NCI-H748 (cell line): ENCODE results near the gene NTSR1.
A peak's percentile ranks its signal among the peaks of the same experiment; 100 is the strongest.

Experiments used
- DNase-seq: peaks from one replicate; lab custom pipeline; 2025; ENCODE audit not compliant: unreplicated experiment; lab: John Stamatoyannopoulos, UW

Gene NTSR1

DNA sequence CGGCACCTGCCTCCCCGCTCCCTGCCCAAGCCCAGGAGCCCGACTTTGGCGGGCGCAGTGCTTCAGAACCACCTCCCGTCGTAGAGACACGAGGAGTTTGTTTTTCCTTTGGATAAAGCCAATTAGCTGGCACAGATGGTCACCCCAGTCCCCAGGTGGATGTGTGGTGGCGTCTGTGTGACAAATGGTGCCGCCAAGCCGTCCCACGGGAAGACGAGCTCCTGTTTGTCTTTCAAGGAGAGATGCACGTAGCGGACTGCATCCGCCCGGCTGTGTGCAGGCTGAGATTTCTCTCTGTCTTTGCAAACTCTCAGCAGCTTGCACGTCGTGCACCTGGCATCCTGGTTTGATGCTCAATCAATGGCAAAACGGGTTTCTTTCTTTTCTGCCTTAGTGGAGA lies 71.6 kb downstream of the NTSR1 start:
- peak; percentile 53 for DNase-seq

DNA sequence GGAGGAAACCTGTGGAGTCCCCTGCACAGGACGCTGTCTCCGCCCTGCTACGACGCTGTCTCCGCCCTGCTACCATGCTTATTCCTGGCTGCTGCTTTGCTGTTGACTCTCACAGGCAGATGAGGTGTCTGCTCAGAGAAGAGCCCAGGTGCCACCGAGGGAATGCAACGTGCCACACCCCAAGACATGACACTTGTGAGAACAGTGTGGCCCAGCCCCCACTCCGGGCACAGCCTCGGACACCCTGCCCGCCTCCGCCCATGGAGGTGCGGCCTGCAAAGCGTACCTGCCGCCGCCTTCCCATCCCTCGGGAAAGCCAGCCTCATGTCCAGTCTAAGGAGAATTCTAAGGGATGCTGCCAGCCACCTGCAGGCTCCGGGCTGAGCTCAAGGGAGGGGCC lies 72.1 kb downstream of the NTSR1 start:
- DNase-seq, result peak; percentile 63

DNA sequence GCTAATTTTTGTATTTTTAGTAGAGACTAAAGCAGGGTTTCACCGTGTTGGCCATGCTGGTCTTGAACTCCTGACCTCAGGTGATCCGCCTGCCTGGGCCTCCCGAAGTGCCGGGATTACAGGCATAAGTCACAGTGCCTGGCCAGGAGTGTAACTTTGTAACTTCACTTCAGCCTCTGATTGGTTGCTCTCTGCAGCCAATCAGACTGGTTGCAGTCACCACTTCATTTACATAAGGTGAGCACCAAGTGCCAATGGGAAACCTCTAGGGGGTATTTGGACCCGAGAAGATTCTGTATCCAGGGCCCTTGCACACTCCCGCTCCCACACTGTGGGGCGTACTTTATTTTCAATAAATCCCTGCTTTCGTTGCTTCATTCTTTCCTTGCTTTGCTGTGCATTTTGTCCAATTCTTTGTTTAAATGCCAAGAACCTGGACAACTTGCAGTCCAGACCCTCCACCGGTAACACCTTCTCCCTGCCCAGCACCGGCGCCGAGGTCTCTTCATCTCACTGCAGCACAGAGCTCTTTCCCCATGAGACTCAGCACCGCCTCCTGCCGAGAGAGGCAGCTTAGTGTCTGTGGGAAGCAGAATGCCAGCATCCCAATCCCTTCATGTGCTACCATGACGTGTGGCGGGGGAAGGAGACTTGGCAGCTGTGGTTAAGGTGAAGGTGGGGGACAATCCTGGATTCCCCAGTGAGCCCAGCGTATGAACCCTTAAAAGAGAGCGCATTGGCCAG lies 73.7 kb downstream of the NTSR1 start:
- no peak for DNase-seq

DNA sequence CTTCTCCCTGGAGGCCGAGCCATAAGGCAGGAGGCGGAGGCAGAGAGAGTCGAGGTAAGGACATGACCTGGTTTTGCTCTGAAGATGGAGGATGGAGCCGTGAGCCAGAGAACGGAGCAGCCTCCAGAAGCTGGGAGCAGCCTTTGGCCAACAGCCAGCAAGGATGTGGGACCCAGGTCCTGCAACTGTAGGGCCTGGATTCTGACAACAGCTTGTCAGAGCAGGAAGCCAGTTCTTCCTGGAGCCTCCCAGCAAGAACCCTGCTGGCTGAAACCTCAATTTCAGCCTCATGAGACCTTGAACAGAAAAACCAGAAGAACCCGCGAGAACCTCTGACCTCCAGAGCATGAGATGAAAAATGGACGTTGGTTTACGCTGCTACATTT lies 74.2 kb downstream of the NTSR1 start:
- no peak for DNase-seq

DNA sequence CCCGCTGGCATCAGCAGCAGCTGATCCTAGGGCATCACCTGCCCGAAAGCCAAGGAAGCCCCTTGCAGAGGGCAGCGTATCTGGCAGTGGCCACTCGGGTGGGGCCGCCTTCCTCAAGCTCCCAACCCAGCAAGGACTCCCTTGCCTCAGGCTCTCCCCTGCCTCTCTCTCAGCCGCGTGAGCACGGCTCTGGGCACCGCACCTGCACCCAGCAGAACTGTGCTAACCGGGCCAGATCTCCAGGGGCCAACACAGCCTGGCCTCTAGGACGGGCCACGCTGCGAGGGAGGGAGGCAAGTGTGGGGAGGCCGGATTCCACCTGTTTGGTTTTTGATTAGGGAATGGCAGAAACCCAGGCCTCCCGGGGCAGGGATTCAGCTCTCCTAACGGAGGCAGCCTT lies 75.9 kb downstream of the NTSR1 start:
- DNase-seq, result no peak

DNA sequence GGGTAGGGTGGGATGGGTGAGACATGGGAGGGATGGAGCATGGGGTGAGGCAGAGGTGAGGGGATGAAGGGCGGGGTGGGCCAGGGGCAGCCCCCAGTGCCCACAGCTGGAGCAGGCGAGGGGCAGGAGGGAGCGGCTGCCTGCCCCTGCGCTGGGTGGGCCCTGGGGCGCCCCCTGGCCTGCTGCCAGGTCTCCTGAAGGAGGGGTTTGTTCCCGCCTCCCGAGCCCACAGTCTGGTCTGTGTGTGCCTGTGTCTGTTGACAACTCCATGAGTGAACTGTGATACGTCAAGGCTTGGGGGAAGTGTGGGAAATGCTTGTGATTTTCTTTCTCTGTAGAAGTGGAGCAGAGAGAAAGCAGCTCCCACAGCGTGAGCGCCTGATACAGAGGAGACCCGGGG lies 76.8 kb downstream of the NTSR1 start:
- DNase-seq, result no peak

DNA sequence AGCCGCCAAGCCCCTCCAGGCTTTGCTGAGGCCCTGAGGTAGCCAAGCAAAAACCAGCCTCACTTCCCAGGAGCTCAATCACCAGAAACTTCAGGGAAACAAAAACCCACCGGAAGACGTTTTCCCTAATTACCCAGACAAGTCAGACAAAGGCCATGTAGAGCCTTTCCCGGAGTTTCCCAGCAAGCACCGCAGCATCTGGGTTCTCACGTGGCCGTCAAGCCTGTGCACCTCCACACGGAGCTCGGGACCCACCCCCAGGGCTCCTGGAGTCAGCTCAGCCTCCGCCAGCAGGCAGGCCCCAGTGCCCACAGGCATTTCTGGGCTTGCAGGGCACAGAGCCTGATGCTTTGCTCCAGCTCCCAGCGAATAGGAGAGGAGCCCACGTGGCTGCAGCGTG lies 77.5 kb downstream of the NTSR1 start:
- no peak for DNase-seq

DNA sequence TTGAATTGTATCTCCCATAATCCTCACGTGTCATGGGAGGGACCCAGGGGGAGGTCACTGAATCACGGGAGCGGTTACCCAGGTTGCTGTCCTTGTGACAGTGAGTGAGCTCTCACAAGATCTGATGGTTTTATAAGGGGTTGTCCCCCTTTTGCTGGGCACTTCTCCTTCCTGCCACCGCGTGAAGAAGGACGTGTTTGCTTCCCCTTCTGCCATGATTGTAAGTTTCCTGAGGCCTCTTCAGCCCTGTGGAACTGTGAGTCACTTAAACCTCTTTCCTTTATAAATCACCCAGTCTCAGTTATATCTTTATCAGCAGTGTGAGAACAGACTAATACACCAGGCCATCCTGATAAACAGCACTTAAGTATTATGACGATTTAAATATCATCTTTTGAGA lies 78.7 kb downstream of the NTSR1 start:
- DNase-seq, result no peak

DNA sequence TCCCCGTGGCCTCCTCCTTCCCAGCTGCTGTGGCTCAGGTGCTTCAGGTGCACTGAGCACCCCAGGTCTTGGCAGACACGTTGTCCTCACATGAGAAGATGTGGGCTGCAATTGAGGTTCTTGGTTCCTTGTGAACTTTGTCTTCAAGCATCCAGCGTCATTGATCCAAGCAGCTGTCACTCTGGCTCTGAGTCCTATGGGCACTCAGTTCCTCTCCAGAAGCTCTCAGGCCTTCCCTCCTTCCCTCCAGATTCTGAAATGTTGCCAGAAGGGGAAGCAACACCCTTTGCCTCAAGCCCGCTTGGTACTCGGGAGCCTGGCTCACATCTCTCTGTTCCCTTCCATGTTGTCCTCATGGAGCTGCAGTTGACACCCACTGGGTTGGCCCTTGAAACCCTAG lies 79.2 kb downstream of the NTSR1 start:
- DNase-seq, result no peak

DNA sequence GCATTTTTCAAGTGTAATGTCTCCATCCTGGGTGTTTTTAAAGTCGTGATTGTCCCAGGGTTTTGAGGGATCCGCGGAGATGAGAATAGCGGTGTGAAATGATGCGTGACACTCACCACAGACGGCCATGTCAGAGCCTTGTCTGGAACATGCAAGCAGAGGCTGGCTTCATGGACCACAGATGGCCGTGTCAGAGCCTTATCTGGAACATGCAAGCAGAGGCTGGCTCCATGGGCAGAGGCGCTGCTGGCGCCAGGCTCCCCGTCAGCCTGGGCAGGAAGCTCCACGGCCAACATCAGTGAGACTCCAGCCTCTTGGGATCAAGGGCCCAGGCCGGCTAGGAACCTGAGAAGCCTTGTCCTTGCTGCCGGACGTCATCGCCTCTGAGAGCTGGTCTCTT lies 80.0 kb downstream of the NTSR1 start:
- DNase-seq, result no peak

DNA sequence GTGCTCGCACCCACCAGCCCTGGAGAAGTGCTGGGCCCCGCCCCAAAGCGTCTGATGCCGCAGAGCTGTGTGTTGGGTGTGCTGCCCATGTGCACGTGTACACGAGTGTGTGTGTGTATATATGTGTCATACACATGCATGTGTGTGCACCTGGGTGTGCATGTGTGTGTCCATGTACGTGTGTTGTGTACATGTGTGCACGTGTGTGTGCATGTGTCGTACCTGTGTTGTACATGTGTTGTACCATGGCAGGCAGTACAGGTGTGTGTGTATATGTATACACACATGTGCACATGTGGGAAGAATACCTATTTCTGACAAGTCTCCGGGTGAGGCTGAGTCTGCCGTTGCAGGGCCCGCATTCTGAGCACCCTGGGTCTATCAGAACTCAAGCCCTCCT lies 81.4 kb downstream of the NTSR1 start:
- no peak for DNase-seq

DNA sequence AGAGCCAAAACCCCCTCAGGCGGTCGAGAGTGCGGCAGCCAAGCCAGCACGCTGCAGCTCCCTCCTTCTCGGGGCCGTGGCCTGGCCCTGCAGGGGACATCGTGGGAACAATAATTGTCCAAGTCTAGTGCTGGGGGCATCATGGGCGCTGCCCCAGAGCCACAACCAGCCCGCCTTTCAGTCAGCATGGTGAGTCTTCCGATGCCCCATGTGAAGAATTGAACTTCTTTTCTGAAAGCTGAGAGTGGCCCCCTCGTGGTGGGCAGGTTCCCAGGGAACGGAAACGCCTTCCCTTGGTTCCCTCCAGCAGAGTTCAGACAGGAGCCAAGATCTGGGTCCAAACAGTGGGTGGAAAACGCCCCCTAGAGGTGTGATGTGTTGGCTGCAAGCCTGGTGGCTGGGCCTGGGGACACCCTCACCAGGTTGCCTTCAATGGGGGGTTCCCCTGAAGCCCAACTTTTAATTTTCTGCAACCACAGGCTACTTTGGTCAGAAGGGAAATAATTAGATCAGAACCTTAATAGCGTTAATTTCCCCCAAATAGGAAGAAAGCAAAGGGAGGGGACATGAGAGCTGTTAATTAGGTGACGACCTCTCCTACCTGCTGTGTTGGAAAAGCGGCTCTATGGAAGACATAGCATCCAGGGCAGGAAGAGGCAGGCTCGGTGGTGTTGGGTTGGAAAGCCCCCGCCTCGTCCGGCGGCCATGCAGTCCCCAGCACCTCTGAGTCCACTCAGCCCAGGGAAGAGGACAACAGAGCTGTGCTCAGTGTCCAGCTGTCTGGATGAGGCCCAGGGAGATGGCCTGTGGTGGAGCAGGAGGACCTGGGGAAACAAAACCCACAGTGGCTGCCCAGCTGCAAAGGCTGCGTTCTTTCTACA lies 82.9 kb downstream of the NTSR1 start:
- DNase-seq, result peak; percentile 87

DNA sequence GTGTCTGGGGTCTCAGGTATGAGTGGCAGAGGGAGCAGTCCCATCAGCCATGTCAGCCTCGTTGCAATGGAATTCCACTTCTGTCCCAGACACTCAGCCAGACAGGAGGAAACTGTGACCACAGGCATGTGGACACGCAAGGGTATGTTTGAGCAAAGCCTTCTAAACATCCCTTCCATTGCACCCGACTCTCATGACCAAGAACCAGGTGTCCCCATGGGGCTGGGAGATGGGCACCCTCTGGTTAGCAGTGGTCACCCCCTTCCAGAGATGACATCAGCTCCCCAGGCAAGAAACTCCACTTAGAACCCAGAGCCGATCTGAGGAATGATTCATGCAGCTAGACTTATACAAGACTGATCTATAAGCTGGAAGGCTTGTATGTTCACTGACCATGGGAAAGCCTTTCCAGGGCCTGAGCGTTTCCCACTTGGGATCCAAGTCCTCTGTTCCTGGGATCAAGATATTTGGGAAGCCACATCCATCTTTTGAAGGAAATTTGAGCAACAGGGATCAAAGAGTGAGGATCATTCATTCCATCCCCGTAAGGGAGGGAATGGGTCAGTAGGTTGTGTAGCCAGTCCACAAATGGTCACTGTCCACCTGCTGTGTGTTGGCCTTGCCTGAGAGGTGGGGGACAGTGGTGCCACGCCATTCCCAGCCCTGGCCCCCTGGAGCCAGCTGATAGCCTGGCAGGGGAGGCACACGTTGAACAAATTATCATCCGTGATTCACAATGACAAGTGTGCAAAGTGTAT lies 83.7 kb downstream of the NTSR1 start:
- DNase-seq, result no peak

DNA sequence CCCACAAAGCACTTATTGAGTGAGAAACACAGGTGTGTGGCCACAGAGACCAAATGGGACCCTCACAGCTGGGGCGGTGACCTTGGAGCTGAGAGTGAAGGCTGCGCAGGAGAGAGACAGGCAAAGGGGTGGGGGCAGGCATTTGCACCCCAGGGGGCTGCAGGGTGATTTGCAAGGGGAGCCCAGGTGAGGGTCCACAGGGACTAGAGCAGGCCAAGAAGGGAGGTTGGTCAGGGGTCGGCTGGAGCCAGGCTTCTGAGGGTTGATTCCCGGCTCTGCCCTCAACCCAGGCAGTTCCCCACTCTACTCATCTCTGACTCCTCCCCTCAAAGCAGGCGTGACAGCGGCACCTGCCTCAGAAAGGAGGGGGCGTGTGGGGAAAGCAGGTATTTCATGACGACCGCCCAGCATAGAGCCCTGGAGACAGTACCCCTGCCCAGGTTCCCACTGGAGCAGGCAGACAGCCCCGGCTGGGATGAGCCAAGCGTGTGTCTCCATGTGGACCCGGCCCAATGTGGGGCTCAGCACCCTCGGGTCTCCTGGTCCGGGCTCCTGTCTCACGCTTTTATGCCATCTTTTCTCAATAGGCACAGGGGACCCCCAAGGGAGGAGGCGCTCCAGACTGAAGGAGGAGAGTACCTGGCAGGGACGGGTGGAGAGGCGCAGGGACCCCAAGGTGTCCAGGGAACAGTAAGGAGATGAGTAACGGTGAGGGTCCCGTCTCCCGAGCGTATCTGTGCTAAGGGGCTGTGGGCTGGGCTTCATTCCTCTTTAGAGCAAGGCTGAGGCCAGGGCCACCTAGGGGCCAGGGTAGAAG lies 84.5 kb downstream of the NTSR1 start:
- DNase-seq, result peak; percentile 20

DNA sequence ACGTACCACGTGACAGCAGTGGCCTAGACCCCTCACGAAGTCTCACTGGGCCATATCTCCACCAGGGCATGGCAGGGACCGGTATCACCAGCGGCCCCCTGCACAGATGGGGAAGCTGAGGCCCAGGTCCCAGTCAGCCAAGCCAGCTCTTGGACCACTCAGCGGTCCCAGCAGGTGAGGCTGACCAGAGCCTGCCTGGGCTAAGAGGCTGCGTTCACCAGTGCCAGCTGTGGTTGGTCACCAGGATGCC lies 85.0 kb downstream of the NTSR1 start:
- DNase-seq, result no peak

DNA sequence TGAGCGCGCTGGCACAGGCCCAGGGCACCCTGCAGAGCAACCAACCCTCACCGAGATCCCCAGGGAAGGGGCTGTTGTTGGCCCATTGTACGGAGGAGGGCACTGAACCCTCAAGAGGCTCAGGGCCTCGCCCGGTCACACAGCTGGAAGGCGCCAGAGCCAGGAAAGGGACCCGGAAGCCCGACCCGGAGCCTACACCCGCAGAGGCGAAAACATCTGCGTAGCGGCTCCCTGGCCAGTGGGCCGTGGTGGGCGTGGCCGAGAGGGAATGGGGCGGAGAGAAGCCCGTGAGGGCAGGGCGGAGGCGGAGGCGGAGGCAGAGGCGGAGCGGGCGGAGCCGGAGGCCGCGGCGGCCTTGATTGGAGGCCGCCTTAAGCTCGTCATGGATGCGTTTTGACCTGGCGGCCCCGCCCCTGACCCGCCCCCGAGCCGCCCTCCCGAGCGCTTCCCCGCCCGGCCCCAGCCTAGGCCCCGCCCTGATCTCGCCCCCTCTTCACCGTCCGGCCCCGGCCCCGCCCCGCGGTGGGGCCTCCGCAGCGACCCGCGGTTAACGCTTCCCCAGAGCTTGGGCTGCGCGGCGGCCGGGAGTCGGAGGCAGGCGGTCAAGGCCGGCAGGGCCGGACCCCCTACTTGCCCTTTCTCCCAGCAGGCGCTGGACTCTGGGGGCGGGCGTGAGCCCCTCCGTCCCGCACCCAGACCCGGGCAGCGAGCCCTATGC lies 85.5 kb downstream of the NTSR1 start:
- DNase-seq, result peak; percentile 88

DNA sequence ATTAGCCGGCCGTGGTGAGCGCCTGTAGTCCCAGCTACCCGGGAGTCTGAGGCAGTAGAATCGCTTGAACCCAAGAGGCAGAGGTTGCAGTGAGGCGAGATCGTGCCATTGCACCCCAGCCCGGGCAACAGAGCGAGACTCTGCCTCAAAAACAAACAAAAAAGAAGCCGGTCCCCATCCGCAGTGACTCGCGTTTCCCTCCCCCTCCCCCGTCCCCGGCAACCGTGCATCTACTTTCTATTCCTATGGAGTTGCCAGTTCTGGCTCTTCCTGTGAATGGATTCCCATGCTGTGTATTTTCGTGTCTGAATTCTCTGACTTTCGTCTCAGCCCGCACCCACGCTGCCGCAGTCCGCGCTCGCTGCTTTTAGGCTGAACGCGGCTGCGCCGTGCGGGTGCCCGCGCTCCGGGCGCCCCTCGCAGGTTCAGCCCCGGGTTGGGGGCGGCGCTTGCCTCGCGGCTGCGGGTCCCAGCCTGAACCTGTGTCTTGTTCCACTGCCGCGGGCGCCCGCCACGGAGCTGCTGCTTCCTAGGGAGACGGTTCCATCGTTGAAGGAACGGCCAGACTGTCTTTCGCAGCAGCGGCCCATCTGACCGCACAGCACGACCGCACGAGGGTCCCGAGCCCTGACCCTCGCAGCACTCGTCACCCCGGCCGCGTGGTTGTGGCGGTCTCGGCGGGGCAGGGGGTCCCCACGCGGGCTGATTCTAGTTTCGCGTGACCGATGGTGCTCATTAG lies 86.6 kb downstream of the NTSR1 start:
- DNase-seq, result peak; percentile 78

DNA sequence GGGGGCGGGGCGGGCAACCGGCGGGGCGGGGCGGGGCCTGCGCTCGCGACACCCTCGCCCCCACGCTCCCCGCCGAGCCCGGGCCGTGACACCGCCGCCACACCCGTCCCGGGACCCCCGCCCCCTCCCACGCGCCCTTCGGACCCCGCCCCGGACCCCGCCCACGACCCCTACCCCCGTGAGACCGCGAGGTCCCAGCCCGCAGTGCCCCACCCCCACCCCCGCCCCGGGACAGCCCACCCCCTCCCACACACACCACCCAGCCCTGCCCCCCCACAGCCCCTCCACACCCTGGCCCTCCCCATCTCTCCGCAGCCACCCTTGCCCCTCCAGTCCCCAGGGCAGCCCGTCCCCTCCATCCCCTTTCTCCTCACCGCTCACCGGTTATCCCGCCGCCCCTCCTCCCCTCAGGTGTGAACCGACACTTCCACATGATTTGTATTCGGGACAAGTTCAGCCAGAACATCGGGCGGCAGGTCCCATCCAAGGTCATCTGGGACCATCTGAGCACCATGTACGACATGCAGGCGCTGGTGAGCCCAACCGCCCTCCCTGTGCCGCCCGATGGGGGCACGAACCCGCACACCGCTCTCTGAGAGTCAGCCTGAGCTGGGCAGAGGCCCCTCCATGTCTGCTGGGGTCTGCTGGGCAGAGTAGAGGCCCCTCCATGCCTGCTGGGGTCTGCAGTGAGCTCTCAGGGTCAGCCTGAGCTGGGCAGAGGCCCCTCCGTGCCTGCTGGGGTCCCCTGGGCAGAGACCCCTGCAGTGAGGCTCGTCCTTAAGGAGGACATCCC lies 88.3 kb downstream of the NTSR1 start:
- no peak for DNase-seq
